Measurements from ENCODE around the gene ESPL1. TPM values are rescaled to one million over a fixed set of nuclear protein-coding genes. Genes with fewer than 3 reads are reported as not detected.
"Not testable (repeated sequence)": the region's sequence is repeated elsewhere in the genome, so short reads cannot be mapped to it uniquely, and the experiment has no call there.

ESPL1 gene
- total RNA-seq, 1 donor from 2014 or later = 2.6 TPM

- peak overlapping the region; percentile 79 to 97 (median 92) for H3K9ac ChIP-seq (ENCODE audit: low read depth in 1 of 3, low read length in 3 of 3)
- peak overlapping the region; percentile 63 to 81 (median 68) for H3K4me3 ChIP-seq (ENCODE audit: low read length in 3 of 3)
- peaks cover 0 to 11% (median 8%) of the 10 kb centered on the region in 3 donors for H3K27me3 ChIP-seq (ENCODE audit: control insufficient read depth in 3 of 3, insufficient read depth in 3 of 3, low read length in 3 of 3)
- peaks cover 30 to 37% (median 30%) of the 10 kb centered on the region in 3 donors for H3K4me1 ChIP-seq (ENCODE audit: control insufficient read depth in 3 of 3, insufficient read depth in 3 of 3, low read length in 3 of 3)
- H3K27ac ChIP-seq (ENCODE audit: low read depth, low read length) = peak overlapping the region; percentile 79
- no peaks in the 10 kb centered on the region for H3K9me3 ChIP-seq (ENCODE audit: control insufficient read depth in 3 of 3, low read length in 3 of 3)
- peaks cover 2 to 5% (median 3%) of the 10 kb centered on the region in 3 donors for H3K36me3 ChIP-seq (ENCODE audit: control insufficient read depth in 3 of 3, insufficient read depth in 3 of 3, low read length in 3 of 3)
Observed at GRCh38 chr12:53324113-53324778, 56.1 kb downstream of the ESPL1 start.

DNA sequence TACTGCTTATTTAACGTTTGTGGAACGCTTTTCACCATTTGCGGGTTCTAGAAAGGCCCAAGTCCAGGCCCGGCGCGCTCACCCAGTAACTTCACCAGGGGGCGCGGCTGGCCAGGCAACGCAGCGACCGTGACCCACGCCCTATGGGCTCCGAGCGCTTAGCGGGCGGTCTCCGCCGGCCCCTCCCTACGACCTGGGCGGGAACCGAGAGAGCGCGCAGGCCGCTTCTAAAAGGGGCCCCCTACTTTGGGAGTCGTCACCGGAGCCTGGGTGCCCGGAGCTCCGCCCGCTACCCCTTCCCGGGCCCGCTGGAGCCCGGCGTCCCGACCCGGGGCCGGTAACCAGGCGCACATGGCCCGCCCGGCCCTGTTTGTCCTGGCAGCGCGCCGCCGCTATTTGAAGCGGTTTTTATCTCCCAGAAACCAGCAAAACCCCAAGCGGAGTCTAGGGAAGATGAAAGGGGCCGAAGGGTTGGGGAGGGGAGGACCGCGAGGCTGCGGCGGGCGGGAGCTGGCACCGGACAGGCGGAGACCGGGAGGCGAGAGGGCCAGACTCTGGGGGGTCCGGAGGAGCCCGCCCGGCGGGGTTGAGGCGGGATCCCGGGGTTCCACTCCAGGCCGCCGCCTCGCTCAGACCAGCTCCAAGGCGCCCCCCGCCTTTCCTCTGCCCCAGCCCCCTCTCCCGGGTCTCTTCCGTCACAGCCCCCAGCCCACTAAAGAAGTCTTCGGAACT is 56.8 kb downstream of the ESPL1 start:
- peaks cover 0 to 11% (median 9%) of the 10 kb centered on the region in 3 donors for H3K27me3 ChIP-seq (ENCODE audit: control insufficient read depth in 3 of 3, insufficient read depth in 3 of 3, low read length in 3 of 3)
- H3K27ac ChIP-seq (ENCODE audit: low read depth, low read length) = peak overlapping the region; percentile 79
- peaks cover 30 to 33% (median 30%) of the 10 kb centered on the region in 3 donors for H3K4me1 ChIP-seq (ENCODE audit: control insufficient read depth in 3 of 3, insufficient read depth in 3 of 3, low read length in 3 of 3)
- H3K9me3 ChIP-seq (ENCODE audit: control insufficient read depth in 3 of 3, low read length in 3 of 3) = no peaks in the 10 kb centered on the region
- peak overlapping the region; percentile 79 to 97 (median 92) for H3K9ac ChIP-seq (ENCODE audit: low read depth in 1 of 3, low read length in 3 of 3)
- H3K36me3 ChIP-seq (ENCODE audit: control insufficient read depth in 3 of 3, insufficient read depth in 3 of 3, low read length in 3 of 3) = peaks cover 0 to 2% (median 0%) of the 10 kb centered on the region in 3 donors
- peak overlapping the region; percentile 63 to 81 (median 68) for H3K4me3 ChIP-seq (ENCODE audit: low read length in 3 of 3)

DNA sequence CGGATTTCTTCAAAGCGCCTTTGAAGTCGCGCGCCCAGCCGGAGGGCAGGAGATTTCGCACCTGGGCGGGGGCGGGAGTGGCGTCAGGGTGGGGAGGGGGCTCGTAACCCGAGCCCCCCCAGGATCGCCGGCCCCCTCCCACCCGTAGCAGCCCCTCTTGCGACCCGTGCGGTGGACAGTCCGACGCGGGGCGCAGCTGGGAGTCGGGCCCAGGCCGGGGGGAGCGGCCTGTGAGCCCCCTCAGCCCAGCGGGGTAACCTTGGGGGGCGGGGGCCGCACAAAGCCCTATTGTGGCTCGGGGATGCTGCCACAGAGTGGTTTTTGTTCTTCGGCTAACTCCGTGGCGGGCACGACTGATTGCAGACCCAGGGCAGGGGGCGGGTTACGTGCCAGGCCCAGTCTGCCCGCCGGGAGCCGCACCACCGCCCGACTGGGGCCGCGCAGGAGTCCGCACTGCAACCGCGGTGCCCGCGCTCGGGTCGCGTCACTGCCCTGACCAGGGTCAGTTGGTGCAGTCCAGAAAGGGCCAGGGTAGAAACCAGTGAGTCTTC is 57.5 kb downstream of the ESPL1 start:
- H3K9me3 ChIP-seq (ENCODE audit: control insufficient read depth in 3 of 3, low read length in 3 of 3) = no peaks in the 10 kb centered on the region
- peak overlapping the region; percentile 79 for H3K27ac ChIP-seq (ENCODE audit: low read depth, low read length)
- no peaks in the 10 kb centered on the region for H3K36me3 ChIP-seq (ENCODE audit: control insufficient read depth in 3 of 3, insufficient read depth in 3 of 3, low read length in 3 of 3)
- peaks cover 0 to 13% (median 11%) of the 10 kb centered on the region in 3 donors for H3K27me3 ChIP-seq (ENCODE audit: control insufficient read depth in 3 of 3, insufficient read depth in 3 of 3, low read length in 3 of 3)
- peaks cover 23 to 27% (median 24%) of the 10 kb centered on the region in 3 donors for H3K4me1 ChIP-seq (ENCODE audit: control insufficient read depth in 3 of 3, insufficient read depth in 3 of 3, low read length in 3 of 3)
- H3K4me3 ChIP-seq (ENCODE audit: low read length in 3 of 3) = peak overlapping the region; percentile 63 to 81 (median 68)
- peak overlapping the region; percentile 79 to 97 (median 92) for H3K9ac ChIP-seq (ENCODE audit: low read depth in 1 of 3, low read length in 3 of 3)

DNA sequence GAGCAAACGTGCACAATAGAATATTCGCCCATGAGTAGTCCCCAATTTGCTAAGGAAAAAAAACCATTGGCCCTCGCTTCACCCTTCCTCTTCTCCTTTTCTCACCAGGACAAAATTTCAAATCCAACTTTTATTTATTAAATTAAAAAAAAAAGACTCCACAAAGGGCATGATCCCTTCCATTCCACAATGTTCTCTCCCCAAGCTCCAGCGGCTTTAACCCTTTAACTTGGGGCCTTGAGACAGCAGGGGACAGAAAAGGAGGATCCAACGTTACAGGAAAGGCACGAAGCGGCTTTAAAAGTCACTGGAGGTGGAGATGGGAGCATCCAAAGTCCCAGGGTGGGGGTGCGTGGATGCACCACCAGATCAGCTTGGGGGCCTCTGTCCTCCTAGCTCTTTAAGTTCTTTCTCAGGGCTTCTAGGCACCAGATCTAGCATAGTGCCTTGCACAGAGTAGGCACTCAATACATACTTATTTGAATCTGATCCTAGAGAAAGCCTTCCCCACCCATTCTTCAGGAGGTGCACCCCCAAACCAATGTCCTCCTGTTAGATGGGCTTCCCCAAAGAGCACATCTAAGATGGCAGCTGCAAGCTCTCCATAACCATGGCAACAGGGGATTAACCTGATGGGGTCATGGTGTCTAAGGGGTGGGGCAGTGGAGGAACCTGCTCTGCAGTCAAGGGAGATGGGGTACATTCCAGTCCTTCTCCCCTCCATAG is 58.5 kb downstream of the ESPL1 start:
- Histone ChIP-seq H3K4me1 (ENCODE audit: control insufficient read depth in 3 of 3, insufficient read depth in 3 of 3, low read length in 3 of 3) (peaks cover 19 to 21% (median 20%) of the 10 kb centered on the region in 3 donors), H3K4me3 (ENCODE audit: low read length in 3 of 3) (peak overlapping the region in 1 of 3 donors; percentile 81), H3K9ac (ENCODE audit: low read depth in 1 of 3, low read length in 3 of 3) (peak overlapping the region in 2 of 3 donors; percentile 57 to 79), H3K27ac (ENCODE audit: low read depth, low read length) (no peak overlapping the region), H3K9me3 (ENCODE audit: control insufficient read depth in 3 of 3, low read length in 3 of 3) (no peaks in the 10 kb centered on the region), H3K36me3 (ENCODE audit: control insufficient read depth in 3 of 3, insufficient read depth in 3 of 3, low read length in 3 of 3) (no peaks in the 10 kb centered on the region), H3K27me3 (ENCODE audit: control insufficient read depth in 3 of 3, insufficient read depth in 3 of 3, low read length in 3 of 3) (peaks cover 0 to 17% (median 11%) of the 10 kb centered on the region in 3 donors)

- Histone ChIP-seq H3K4me1 (ENCODE audit: control insufficient read depth in 3 of 3, insufficient read depth in 3 of 3, low read length in 3 of 3) (peaks cover 14 to 17% (median 16%) of the 10 kb centered on the region in 3 donors), H3K27ac (ENCODE audit: low read depth, low read length) (no peak overlapping the region), H3K36me3 (ENCODE audit: control insufficient read depth in 3 of 3, insufficient read depth in 3 of 3, low read length in 3 of 3) (no peaks in the 10 kb centered on the region), H3K27me3 (ENCODE audit: control insufficient read depth in 3 of 3, insufficient read depth in 3 of 3, low read length in 3 of 3) (peaks cover 0 to 20% (median 11%) of the 10 kb centered on the region in 3 donors), H3K9me3 (ENCODE audit: control insufficient read depth in 3 of 3, low read length in 3 of 3) (no peaks in the 10 kb centered on the region), H3K4me3 (ENCODE audit: low read length in 3 of 3) (no peak overlapping the region), H3K9ac (ENCODE audit: low read depth in 1 of 3, low read length in 3 of 3) (no peak overlapping the region)
Observed at GRCh38 chr12:53327435-53328042, 59.4 kb downstream of the ESPL1 start.

GRCh38 chr12:53328043-53328435 is 59.9 kb downstream of the ESPL1 start:
- Histone ChIP-seq H3K4me1 (ENCODE audit: control insufficient read depth in 3 of 3, insufficient read depth in 3 of 3, low read length in 3 of 3) (peaks cover 14 to 17% (median 16%) of the 10 kb centered on the region in 3 donors), H3K27ac (ENCODE audit: low read depth, low read length) (no peak overlapping the region)

GRCh38 chr12:53330671-53331070 is 62.6 kb downstream of the ESPL1 start:
- peaks cover 0 to 34% (median 29%) of the 10 kb centered on the region in 3 donors for H3K27me3 ChIP-seq (ENCODE audit: control insufficient read depth in 3 of 3, insufficient read depth in 3 of 3, low read length in 3 of 3)
- no peaks in the 10 kb centered on the region for H3K36me3 ChIP-seq (ENCODE audit: control insufficient read depth in 3 of 3, insufficient read depth in 3 of 3, low read length in 3 of 3)
- H3K4me1 ChIP-seq (ENCODE audit: control insufficient read depth in 3 of 3, insufficient read depth in 3 of 3, low read length in 3 of 3) = peaks cover 3 to 6% (median 5%) of the 10 kb centered on the region in 3 donors
- H3K4me3 ChIP-seq (ENCODE audit: low read length in 3 of 3) = no peak overlapping the region
- H3K9me3 ChIP-seq (ENCODE audit: control insufficient read depth in 3 of 3, low read length in 3 of 3) = no peaks in the 10 kb centered on the region
- peak overlapping the region; percentile 23 for H3K27ac ChIP-seq (ENCODE audit: low read depth, low read length)
- no peak overlapping the region for H3K9ac ChIP-seq (ENCODE audit: low read depth in 1 of 3, low read length in 3 of 3)

More at GRCh38 chr12:53328043-53328435, 59.9 kb downstream of the ESPL1 start:
- Histone ChIP-seq H3K9me3 (ENCODE audit: control insufficient read depth in 3 of 3, low read length in 3 of 3) (no peaks in the 10 kb centered on the region), H3K9ac (ENCODE audit: low read depth in 1 of 3, low read length in 3 of 3) (no peak overlapping the region), H3K4me3 (ENCODE audit: low read length in 3 of 3) (no peak overlapping the region), H3K27me3 (ENCODE audit: control insufficient read depth in 3 of 3, insufficient read depth in 3 of 3, low read length in 3 of 3) (peaks cover 0 to 20% (median 11%) of the 10 kb centered on the region in 3 donors), H3K36me3 (ENCODE audit: control insufficient read depth in 3 of 3, insufficient read depth in 3 of 3, low read length in 3 of 3) (no peaks in the 10 kb centered on the region)

GRCh38 chr12:53332339-53332738 is 64.2 kb downstream of the ESPL1 start:
- not testable (repeated sequence) for H3K4me1 ChIP-seq (ENCODE audit: control insufficient read depth in 3 of 3, insufficient read depth in 3 of 3, low read length in 3 of 3); H3K4me3 ChIP-seq (ENCODE audit: low read length in 3 of 3)
- H3K27me3 ChIP-seq (ENCODE audit: control insufficient read depth in 3 of 3, insufficient read depth in 3 of 3, low read length in 3 of 3) = peaks cover 13 to 46% (median 42%) of the 10 kb centered on the region in 3 donors

GRCh38 chr12:53332744-53333143 is 64.6 kb downstream of the ESPL1 start:
- Histone ChIP-seq H3K9ac (ENCODE audit: low read depth in 1 of 3, low read length in 3 of 3) (no peak overlapping the region), H3K36me3 (ENCODE audit: control insufficient read depth in 3 of 3, insufficient read depth in 3 of 3, low read length in 3 of 3) (no peaks in the 10 kb centered on the region), H3K9me3 (ENCODE audit: control insufficient read depth in 3 of 3, low read length in 3 of 3) (no peaks in the 10 kb centered on the region), H3K4me1 (ENCODE audit: control insufficient read depth in 3 of 3, insufficient read depth in 3 of 3, low read length in 3 of 3) (peaks cover 0 to 2% (median 0%) of the 10 kb centered on the region in 3 donors), H3K27me3 (ENCODE audit: control insufficient read depth in 3 of 3, insufficient read depth in 3 of 3, low read length in 3 of 3) (peaks cover 17 to 50% (median 46%) of the 10 kb centered on the region in 3 donors), H3K27ac (ENCODE audit: low read depth, low read length) (no peak overlapping the region), H3K4me3 (ENCODE audit: low read length in 3 of 3) (no peak overlapping the region)

More at GRCh38 chr12:53332339-53332738, 64.2 kb downstream of the ESPL1 start:
- not testable (repeated sequence) for H3K9me3 ChIP-seq (ENCODE audit: control insufficient read depth in 3 of 3, low read length in 3 of 3); H3K27ac ChIP-seq (ENCODE audit: low read depth, low read length); H3K9ac ChIP-seq (ENCODE audit: low read depth in 1 of 3, low read length in 3 of 3); H3K36me3 ChIP-seq (ENCODE audit: control insufficient read depth in 3 of 3, insufficient read depth in 3 of 3, low read length in 3 of 3)

Data from skeletal muscle tissue (tissue), 4 donors.